ENCODE data around the gene NUP153. TPM values are rescaled to one million over a fixed set of nuclear protein-coding genes. Genes with fewer than 3 reads are reported as not detected.
"Not testable (repeated sequence)": the region's sequence is repeated elsewhere in the genome, so short reads cannot be mapped to it uniquely, and the experiment has no call there.

The NUP153 gene
- total and polyA plus RNA-seq, 7 donors: 6.6 to 31.4 (median 30.0) TPM

GRCh38 chr6:17714177-17714576 lies 7.5 kb upstream of the NUP153 start:
- Histone ChIP-seq H3K4me3 (no peak overlapping the region), H3K27me3 (no peaks in the 10 kb centered on the region), H3K36me3 (no peaks in the 10 kb centered on the region), H3K4me1 (peaks cover 0 to 7% (median 0%) of the 10 kb centered on the region in 4 donors), H3K9me3 (no peaks in the 10 kb centered on the region), H3K27ac (no peak overlapping the region)
- DNase-seq: no peak
- TF ChIP-seq EP300 (IDR thresholded peaks at IDR 0.05) (no peak), POLR2A (IDR thresholded peaks at IDR 0.05) (no peak), CTCF (IDR thresholded peaks at IDR 0.05) (no peak), POLR2AphosphoS5 (IDR thresholded peaks at IDR 0.05) (no peak)
- intact Hi-C loops (cut with DNase I): no loop called here

- intact Hi-C loops (cut with DNase I): no loop called here
Measured at GRCh38 chr6:17712576-17712975, 5.9 kb upstream of the NUP153 start.

GRCh38 chr6:17710331-17710730 lies 3.6 kb upstream of the NUP153 start:
- TF ChIP-seq CTCF (IDR thresholded peaks at IDR 0.05) (no peak), POLR2A (IDR thresholded peaks at IDR 0.05) (no peak), POLR2AphosphoS5 (IDR thresholded peaks at IDR 0.05) (no peak), EP300 (IDR thresholded peaks at IDR 0.05) (no peak)
- Histone ChIP-seq H3K4me3 (no peak overlapping the region), H3K36me3 (no peaks in the 10 kb centered on the region), H3K4me1 (peaks cover 0 to 9% (median 0%) of the 10 kb centered on the region in 4 donors), H3K9me3 (no peaks in the 10 kb centered on the region), H3K27me3 (no peaks in the 10 kb centered on the region), H3K27ac (no peak overlapping the region)
- WGBS, 2 donors: 47 to 72% methylated on average over 3 of the region's 3 CpGs
- intact Hi-C loops (cut with DNase I): no loop called here
- DNase-seq: no peak

More at GRCh38 chr6:17712576-17712975, 5.9 kb upstream of the NUP153 start:
- 24 to 61% methylated on average over 1 of the region's 1 CpG for WGBS, 2 donors
- DNase-seq: no peak
- Histone ChIP-seq H3K27ac (no peak overlapping the region), H3K27me3 (no peaks in the 10 kb centered on the region), H3K9me3 (no peaks in the 10 kb centered on the region), H3K4me3 (no peak overlapping the region), H3K4me1 (peaks cover 0 to 7% (median 0%) of the 10 kb centered on the region in 4 donors), H3K36me3 (no peaks in the 10 kb centered on the region)
- TF ChIP-seq POLR2AphosphoS5 (IDR thresholded peaks at IDR 0.05) (no peak), CTCF (IDR thresholded peaks at IDR 0.05) (no peak), POLR2A (IDR thresholded peaks at IDR 0.05) (no peak), EP300 (IDR thresholded peaks at IDR 0.05) (no peak)

GRCh38 chr6:17709476-17709875 lies 2.8 kb upstream of the NUP153 start:
- Histone ChIP-seq H3K4me1 (peaks cover 0 to 11% (median 7%) of the 10 kb centered on the region in 4 donors), H3K27ac (no peak overlapping the region), H3K4me3 (no peak overlapping the region), H3K9me3 (no peaks in the 10 kb centered on the region), H3K36me3 (no peaks in the 10 kb centered on the region), H3K27me3 (no peaks in the 10 kb centered on the region)
- TF ChIP-seq POLR2AphosphoS5 (IDR thresholded peaks at IDR 0.05): no peak
- no peak for TF ChIP-seq POLR2A (IDR thresholded peaks at IDR 0.05)
- no peak for TF ChIP-seq CTCF (IDR thresholded peaks at IDR 0.05)
- TF ChIP-seq EP300 (IDR thresholded peaks at IDR 0.05): no peak
- no peak for DNase-seq
- intact Hi-C loops (cut with DNase I): loop anchor here (5.0 to 10.0 kb wide), 4 partner anchors 235 to 1375 kb away; partner anchors contain the start of genes ATXN1, KDM1B and TPMT
- 95 to 97% methylated on average over 2 of the region's 2 CpGs for WGBS, 2 donors

- WGBS, 2 donors: 50 to 79% methylated on average over 12 of the region's 12 CpGs
- H3K27ac ChIP-seq, H3K9me3 ChIP-seq, H3K36me3 ChIP-seq, H3K27me3 ChIP-seq, DNase-seq, H3K4me3 ChIP-seq: not testable (repeated sequence)
- peaks cover 0 to 25% (median 20%) of the 10 kb centered on the region in 4 donors for H3K4me1 ChIP-seq
- intact Hi-C loops (cut with DNase I): loop anchor here (5.0 to 10.0 kb wide), 4 partner anchors 233 to 1373 kb away; partner anchors contain the start of genes ATXN1, KDM1B and TPMT
Measured at GRCh38 chr6:17708035-17708434, 1.3 kb upstream of the NUP153 start.

All from sigmoid colon (tissue), 7 donors.